K562 (cell line): ENCODE results near the gene MOSPD3.

ENCODE experiments used
- CREB1 ChIP-seq, 2 experiments: sonication (generic) in 1 of 2; formaldehyde crosslinking in 1 of 2; IDR thresholded peaks; 2 replicates each; pipeline versions ENCODE4 v1.6.1 to v1.8.0; 2012 to 2022; ENCODE audit warnings: inconsistent platforms in 1 of 2, mild to moderate bottlenecking in 1 of 2, missing genetic modification reagents in 1 of 2, moderate library complexity in 1 of 2
- LEF1 ChIP-seq: fragments of 450-650 bp; IDR thresholded peaks from 2 replicates; pipeline ENCODE4 v1.6.1; 2016; ENCODE audit warnings: mild to moderate bottlenecking
- RFX5 ChIP-seq: IDR thresholded peaks from 2 replicates; pipeline ENCODE4 v1.6.1; 2011; ENCODE audit warnings: low read depth, mild to moderate bottlenecking, improper control_type of control experiment, low read length
- SNRNP70 ChIP-seq: fragments of 200-400 bp; formaldehyde crosslinking; optimal IDR thresholded peaks from 2 replicates; pipeline ENCODE3; 2017; ENCODE audit warnings: low read depth, low read length
- YY1 ChIP-seq, 3 experiments: IDR thresholded peaks; 2 replicates each; pipeline ENCODE4 v1.6.1; 2011; ENCODE audit warnings: low read length in 2 of 3, mild to moderate bottlenecking in 2 of 3, moderate library complexity in 2 of 3, borderline replicate concordance in 1 of 3, control low read depth in 1 of 3, low read depth in 1 of 3; ENCODE audit not compliant: insufficient read depth in 3 of 3, insufficient replicate concordance in 2 of 3, control insufficient read depth in 1 of 3, insufficient read length in 1 of 3; ENCODE audit errors: extremely low read depth in 1 of 3
- ZKSCAN3 ChIP-seq: fragments of 250-450 bp; sonication (Bioruptor Pico); IDR thresholded peaks from 2 replicates; pipeline ENCODE4 v1.4.0; 2020
- TF ChIP-seq, protein P1 (sequence below): IDR thresholded peaks from 2 replicates; pipeline ENCODE4 v1.6.1; 2014; ENCODE audit warnings: antibody characterized with exemption
- TF ChIP-seq, protein P2 (sequence below): sonication (generic); formaldehyde crosslinking; IDR thresholded peaks from 2 replicates; pipeline ENCODE4 v1.5.0; 2020; ENCODE audit warnings: missing genetic modification reagents
- TF ChIP-seq, protein P3 (sequence below): sonication (generic); formaldehyde crosslinking; IDR thresholded peaks from 2 replicates; pipeline ENCODE4 v1.8.0; 2022; ENCODE audit warnings: mild to moderate bottlenecking, low read depth, missing genetic modification reagents

DNA sequence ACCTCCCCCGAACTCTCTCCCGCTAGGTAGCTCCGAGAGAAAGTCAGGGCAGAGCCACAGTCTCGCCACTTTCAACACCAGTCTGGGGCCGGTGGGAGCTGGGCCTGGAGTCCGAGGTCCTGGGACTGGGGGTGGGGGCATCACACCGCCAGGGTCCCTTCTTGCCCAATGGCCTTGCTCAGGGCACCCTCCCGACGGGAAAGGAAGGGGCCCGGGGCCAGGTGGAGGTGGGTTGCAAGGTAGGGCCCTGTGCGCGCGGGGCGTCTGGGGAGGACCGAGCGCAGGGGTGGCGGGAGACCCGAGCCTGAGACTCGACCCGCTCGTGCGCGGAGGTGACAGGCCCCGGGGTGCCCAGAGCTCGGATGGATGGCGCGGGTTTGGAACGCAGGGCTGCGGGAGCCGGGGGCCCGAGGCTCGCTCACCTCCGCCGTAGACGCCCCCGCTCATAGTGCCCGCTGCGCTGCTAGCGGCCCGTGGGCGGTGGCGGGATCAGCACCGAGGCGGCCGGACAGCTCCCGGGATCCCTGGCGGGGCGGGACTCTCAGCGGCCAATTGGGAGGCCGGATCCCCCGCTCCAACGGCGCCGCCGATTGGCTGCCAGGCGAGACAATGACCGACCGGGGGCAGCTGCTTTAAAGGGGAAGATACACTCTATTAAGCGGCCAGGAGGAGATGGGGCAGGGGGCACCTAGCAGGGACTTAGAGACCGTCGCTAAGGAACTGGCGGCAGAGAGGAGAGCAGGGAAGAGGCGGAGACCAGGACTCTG lies 43.8 kb downstream of the MOSPD3 start, which contains the start of gene ACTL6B:
- TF ChIP-seq, protein P1, sequence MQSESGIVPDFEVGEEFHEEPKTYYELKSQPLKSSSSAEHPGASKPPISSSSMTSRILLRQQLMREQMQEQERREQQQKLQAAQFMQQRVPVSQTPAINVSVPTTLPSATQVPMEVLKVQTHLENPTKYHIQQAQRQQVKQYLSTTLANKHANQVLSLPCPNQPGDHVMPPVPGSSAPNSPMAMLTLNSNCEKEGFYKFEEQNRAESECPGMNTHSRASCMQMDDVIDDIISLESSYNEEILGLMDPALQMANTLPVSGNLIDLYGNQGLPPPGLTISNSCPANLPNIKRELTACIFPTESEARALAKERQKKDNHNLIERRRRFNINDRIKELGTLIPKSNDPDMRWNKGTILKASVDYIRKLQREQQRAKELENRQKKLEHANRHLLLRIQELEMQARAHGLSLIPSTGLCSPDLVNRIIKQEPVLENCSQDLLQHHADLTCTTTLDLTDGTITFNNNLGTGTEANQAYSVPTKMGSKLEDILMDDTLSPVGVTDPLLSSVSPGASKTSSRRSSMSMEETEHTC: no peak
- TF ChIP-seq CREB1 (IDR thresholded peaks at IDR 0.05): 0 out of 2 replicates have a peak, but pooled peaks have one; percentile 39
- peak; percentile 74 for TF ChIP-seq CREB1 (CRISPR knock-in tag; IDR thresholded peaks at IDR 0.05)
- TF ChIP-seq YY1 (IDR thresholded peaks at IDR 0.05; ENCODE audit: borderline replicate concordance in 1 of 3, control insufficient read depth in 1 of 3, extremely low read depth in 1 of 3, insufficient read depth in 3 of 3, insufficient read length in 1 of 3, insufficient replicate concordance in 2 of 3, low read depth in 1 of 3, low read length in 2 of 3): peak in 2 of 3 experiments; percentile 32 to 57
- TF ChIP-seq LEF1: no peak
- TF ChIP-seq, protein P2, sequence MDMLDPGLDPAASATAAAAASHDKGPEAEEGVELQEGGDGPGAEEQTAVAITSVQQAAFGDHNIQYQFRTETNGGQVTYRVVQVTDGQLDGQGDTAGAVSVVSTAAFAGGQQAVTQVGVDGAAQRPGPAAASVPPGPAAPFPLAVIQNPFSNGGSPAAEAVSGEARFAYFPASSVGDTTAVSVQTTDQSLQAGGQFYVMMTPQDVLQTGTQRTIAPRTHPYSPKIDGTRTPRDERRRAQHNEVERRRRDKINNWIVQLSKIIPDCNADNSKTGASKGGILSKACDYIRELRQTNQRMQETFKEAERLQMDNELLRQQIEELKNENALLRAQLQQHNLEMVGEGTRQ: peak; percentile 38
- no peak for TF ChIP-seq RFX5
- TF ChIP-seq, protein P3, sequence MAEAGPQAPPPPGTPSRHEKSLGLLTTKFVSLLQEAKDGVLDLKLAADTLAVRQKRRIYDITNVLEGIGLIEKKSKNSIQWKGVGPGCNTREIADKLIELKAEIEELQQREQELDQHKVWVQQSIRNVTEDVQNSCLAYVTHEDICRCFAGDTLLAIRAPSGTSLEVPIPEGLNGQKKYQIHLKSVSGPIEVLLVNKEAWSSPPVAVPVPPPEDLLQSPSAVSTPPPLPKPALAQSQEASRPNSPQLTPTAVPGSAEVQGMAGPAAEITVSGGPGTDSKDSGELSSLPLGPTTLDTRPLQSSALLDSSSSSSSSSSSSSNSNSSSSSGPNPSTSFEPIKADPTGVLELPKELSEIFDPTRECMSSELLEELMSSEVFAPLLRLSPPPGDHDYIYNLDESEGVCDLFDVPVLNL (CRISPR knock-in tag): peak; percentile 90
- TF ChIP-seq ZKSCAN3 (CRISPR knock-in tag): no peak
- TF ChIP-seq SNRNP70: no peak
